ENCODE data around the gene RIMBP2.

The RIMBP2 gene

GRCh38 chr12:130474599-130475269, 241.4 kb downstream of the RIMBP2 start:
- TF ChIP-seq CTCF (IDR thresholded peaks at IDR 0.05; ENCODE audit: insufficient read depth, low read length) (no peak), POLR2AphosphoS5 (IDR thresholded peaks at IDR 0.05; ENCODE audit: low read depth) (no peak), SPI1 (IDR thresholded peaks at IDR 0.05; ENCODE audit: borderline replicate concordance, low read depth) (no peak), GABPA (IDR thresholded peaks at IDR 0.05; ENCODE audit: low read depth) (no peak), REST (IDR thresholded peaks at IDR 0.05; ENCODE audit: insufficient replicate concordance, low read depth) (no peak)
- Histone ChIP-seq H3K27me3 (ENCODE audit: insufficient read depth, poor library complexity, severe bottlenecking) (no peaks in the 10 kb centered on the region), H3K27ac (replicated peaks) (no peak overlapping the region), H3K4me3 (replicated peaks; ENCODE audit: insufficient read depth, low read length) (no peak overlapping the region)
- DNase-seq (ENCODE audit: low read depth in 1 of 2, low spot score in 1 of 2): no peak

GRCh38 chr12:130473266-130473665, 242.8 kb downstream of the RIMBP2 start:
- no peak for TF ChIP-seq GABPA (IDR thresholded peaks at IDR 0.05; ENCODE audit: low read depth)
- no peak for TF ChIP-seq CTCF (IDR thresholded peaks at IDR 0.05; ENCODE audit: insufficient read depth, low read length)
- TF ChIP-seq SPI1 (IDR thresholded peaks at IDR 0.05; ENCODE audit: borderline replicate concordance, low read depth): no peak
- no peak for TF ChIP-seq REST (IDR thresholded peaks at IDR 0.05; ENCODE audit: insufficient replicate concordance, low read depth)
- no peak for TF ChIP-seq POLR2AphosphoS5 (IDR thresholded peaks at IDR 0.05; ENCODE audit: low read depth)
- H3K27ac ChIP-seq (replicated peaks): no peak overlapping the region
- no peaks in the 10 kb centered on the region for H3K27me3 ChIP-seq (ENCODE audit: insufficient read depth, poor library complexity, severe bottlenecking)
- H3K4me3 ChIP-seq (replicated peaks; ENCODE audit: insufficient read depth, low read length): no peak overlapping the region
- DNase-seq (ENCODE audit: low read depth in 1 of 2, low spot score in 1 of 2): no peak

- Histone ChIP-seq H3K27me3 (ENCODE audit: insufficient read depth, poor library complexity, severe bottlenecking) (no peaks in the 10 kb centered on the region), H3K4me3 (replicated peaks; ENCODE audit: insufficient read depth, low read length) (no peak overlapping the region), H3K27ac (replicated peaks) (no peak overlapping the region)
- TF ChIP-seq SPI1 (IDR thresholded peaks at IDR 0.05; ENCODE audit: borderline replicate concordance, low read depth): no peak
- TF ChIP-seq GABPA (IDR thresholded peaks at IDR 0.05; ENCODE audit: low read depth): no peak
- TF ChIP-seq CTCF (IDR thresholded peaks at IDR 0.05; ENCODE audit: insufficient read depth, low read length): no peak
- no peak for TF ChIP-seq REST (IDR thresholded peaks at IDR 0.05; ENCODE audit: insufficient replicate concordance, low read depth)
- no peak for TF ChIP-seq POLR2AphosphoS5 (IDR thresholded peaks at IDR 0.05; ENCODE audit: low read depth)
- DNase-seq (ENCODE audit: low read depth in 1 of 2, low spot score in 1 of 2): no peak
Measured at GRCh38 chr12:130470969-130471368, 245.1 kb downstream of the RIMBP2 start.

All from HL-60 (cell line).